ENCODE measurements around the gene FGD4. TPM values are rescaled to one million over a fixed set of nuclear protein-coding genes. Genes with fewer than 3 reads are reported as not detected.

The FGD4 gene
- total RNA-seq, 6 donors from 2014 or later, result 44.0 to 78.6 (median 55.5) TPM

DNA sequence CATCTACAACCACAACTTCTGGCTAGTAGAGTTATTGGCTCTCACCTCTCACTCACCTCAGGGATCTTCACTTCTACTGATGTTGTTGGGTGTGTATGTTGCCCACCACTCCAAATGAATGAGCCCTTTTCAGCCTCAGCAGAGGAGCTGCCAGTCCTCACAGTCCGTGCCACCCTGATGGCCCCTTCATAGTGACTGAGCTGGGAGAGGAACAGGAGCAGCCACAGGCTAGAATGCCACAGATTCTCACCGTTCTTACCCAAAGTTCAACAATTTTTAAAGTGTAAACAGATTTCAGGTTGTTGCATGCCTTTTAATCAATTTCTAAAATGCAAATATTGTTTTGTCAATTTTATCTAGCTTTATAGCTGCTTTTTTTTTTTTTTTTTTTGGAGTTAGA is 205.2 kb downstream of the FGD4 start:
- no peaks in the 10 kb centered on the region for H3K9me3 ChIP-seq
- DNase-seq, result no peak
- WGBS, 2 donors, result 64 to 85% methylated on average over 2 of the region's 2 CpGs
- ATAC-seq (ENCODE audit: low FRiP score in 2 of 2), result no peak
- no peaks in the 10 kb centered on the region for H3K27me3 ChIP-seq
- H3K4me1 ChIP-seq, result peaks cover 0 to 3% (median 0%) of the 10 kb centered on the region in 4 donors
- no peak overlapping the region for H3K27ac ChIP-seq
- H3K36me3 ChIP-seq, result peaks cover 0 to 66% (median 12%) of the 10 kb centered on the region in 4 donors
- TF ChIP-seq, protein P1, sequence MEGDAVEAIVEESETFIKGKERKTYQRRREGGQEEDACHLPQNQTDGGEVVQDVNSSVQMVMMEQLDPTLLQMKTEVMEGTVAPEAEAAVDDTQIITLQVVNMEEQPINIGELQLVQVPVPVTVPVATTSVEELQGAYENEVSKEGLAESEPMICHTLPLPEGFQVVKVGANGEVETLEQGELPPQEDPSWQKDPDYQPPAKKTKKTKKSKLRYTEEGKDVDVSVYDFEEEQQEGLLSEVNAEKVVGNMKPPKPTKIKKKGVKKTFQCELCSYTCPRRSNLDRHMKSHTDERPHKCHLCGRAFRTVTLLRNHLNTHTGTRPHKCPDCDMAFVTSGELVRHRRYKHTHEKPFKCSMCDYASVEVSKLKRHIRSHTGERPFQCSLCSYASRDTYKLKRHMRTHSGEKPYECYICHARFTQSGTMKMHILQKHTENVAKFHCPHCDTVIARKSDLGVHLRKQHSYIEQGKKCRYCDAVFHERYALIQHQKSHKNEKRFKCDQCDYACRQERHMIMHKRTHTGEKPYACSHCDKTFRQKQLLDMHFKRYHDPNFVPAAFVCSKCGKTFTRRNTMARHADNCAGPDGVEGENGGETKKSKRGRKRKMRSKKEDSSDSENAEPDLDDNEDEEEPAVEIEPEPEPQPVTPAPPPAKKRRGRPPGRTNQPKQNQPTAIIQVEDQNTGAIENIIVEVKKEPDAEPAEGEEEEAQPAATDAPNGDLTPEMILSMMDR (IDR thresholded peaks at IDR 0.05), result no peak
- TF ChIP-seq POLR2A (IDR thresholded peaks at IDR 0.05), result no peak
- TF ChIP-seq EP300 (IDR thresholded peaks at IDR 0.05), result no peak
- no peak for TF ChIP-seq POLR2AphosphoS5 (IDR thresholded peaks at IDR 0.05)
- no peak overlapping the region for H3K4me3 ChIP-seq

GRCh38 chr12:32605326-32606095 is 206.2 kb downstream of the FGD4 start:
- H3K36me3 ChIP-seq, result peaks cover 0 to 68% (median 14%) of the 10 kb centered on the region in 4 donors
- ATAC-seq (ENCODE audit: low FRiP score in 2 of 2), result no peak
- no peak overlapping the region for H3K4me3 ChIP-seq
- no peak overlapping the region for H3K27ac ChIP-seq
- H3K27me3 ChIP-seq, result no peaks in the 10 kb centered on the region
- H3K4me1 ChIP-seq, result peaks cover 0 to 3% (median 0%) of the 10 kb centered on the region in 4 donors
- H3K9me3 ChIP-seq, result no peaks in the 10 kb centered on the region
- no peak for DNase-seq
- TF ChIP-seq POLR2A (IDR thresholded peaks at IDR 0.05) (no peak), POLR2AphosphoS5 (IDR thresholded peaks at IDR 0.05) (no peak), EP300 (IDR thresholded peaks at IDR 0.05) (no peak)
- TF ChIP-seq, protein P1 (IDR thresholded peaks at IDR 0.05), result no peak
- WGBS, 2 donors, result 97 to 99% methylated on average over 3 of the region's 3 CpGs

DNA sequence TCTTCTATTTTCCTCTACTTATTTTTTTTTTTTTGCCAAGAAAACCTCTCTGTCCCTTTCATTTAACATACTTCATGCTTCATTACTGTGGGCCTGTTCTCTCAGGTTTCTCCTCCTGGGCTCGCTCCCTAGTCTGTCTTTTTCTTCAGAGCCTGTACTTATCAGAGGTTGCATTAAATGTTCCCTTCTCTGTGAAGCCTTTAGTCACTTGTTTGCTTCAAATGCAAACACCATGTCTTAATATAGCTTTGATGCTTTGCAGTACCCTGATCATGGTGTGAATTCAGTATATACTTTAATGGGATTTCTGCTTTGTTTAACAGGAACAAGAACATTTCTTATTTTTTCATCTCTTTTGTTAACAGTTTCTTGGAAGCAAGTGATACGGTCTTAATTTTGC is 207.1 kb downstream of the FGD4 start:
- ATAC-seq (ENCODE audit: low FRiP score in 2 of 2) (no peak), DNase-seq (no peak)
- Histone ChIP-seq H3K4me3 (no peak overlapping the region), H3K27ac (no peak overlapping the region), H3K27me3 (no peaks in the 10 kb centered on the region), H3K9me3 (no peaks in the 10 kb centered on the region), H3K36me3 (peaks cover 5 to 68% (median 16%) of the 10 kb centered on the region in 4 donors), H3K4me1 (peaks cover 0 to 3% (median 0%) of the 10 kb centered on the region in 4 donors)
- WGBS, 2 donors, result 95 to 97% methylated on average over 2 of the region's 2 CpGs
- TF ChIP-seq EP300 (IDR thresholded peaks at IDR 0.05) (no peak), POLR2AphosphoS5 (IDR thresholded peaks at IDR 0.05) (no peak), POLR2A (IDR thresholded peaks at IDR 0.05) (no peak)
- TF ChIP-seq, protein P1 (IDR thresholded peaks at IDR 0.05), result no peak

DNA sequence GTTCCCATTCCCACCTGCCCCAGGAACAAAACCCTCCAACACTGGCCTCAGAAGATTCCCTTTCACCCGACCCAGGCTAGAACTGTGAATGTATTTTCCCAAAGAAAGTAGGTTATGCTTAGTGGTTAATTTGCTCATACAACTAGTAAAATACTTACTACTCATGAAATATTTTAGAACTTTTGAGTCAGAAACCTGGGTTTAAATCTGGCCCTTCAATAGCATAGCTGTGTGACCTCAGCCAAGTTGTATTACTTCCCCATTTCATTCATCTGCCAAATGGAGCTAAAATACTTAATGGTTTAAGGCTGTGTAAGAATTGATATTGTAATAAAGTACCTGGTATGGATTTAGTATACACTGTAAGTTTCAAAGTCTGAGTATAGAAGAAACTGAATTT is 210.6 kb downstream of the FGD4 start:
- Histone ChIP-seq H3K4me1 (peaks cover 0 to 3% (median 0%) of the 10 kb centered on the region in 4 donors), H3K36me3 (peaks cover 14 to 85% (median 28%) of the 10 kb centered on the region in 4 donors), H3K27me3 (no peaks in the 10 kb centered on the region), H3K4me3 (no peak overlapping the region), H3K27ac (no peak overlapping the region), H3K9me3 (no peaks in the 10 kb centered on the region)
- no peak for ATAC-seq (ENCODE audit: low FRiP score in 2 of 2)
- 86 to 100% methylated on average over 1 of the region's 1 CpG for WGBS, 2 donors
- TF ChIP-seq EP300 (IDR thresholded peaks at IDR 0.05), result no peak
- no peak for TF ChIP-seq POLR2AphosphoS5 (IDR thresholded peaks at IDR 0.05)
- TF ChIP-seq, protein P1 (IDR thresholded peaks at IDR 0.05), result no peak
- no peak for TF ChIP-seq POLR2A (IDR thresholded peaks at IDR 0.05)
- DNase-seq, result no peak
